SK-N-MC (cell line): Measurements from ENCODE around the gene BATF3.

Experiments
- EZH2 ChIP-seq: fragments of 200-600 bp; sonication (generic); IDR thresholded peaks from one replicate; pipeline ENCODE4 v1.6.1; 2017; ENCODE audit warnings: antibody characterized with exemption
- FOXP2 ChIP-seq: optimal IDR thresholded peaks from 2 replicates; pipeline ENCODE3; 2011; ENCODE audit warnings: mild to moderate bottlenecking, moderate library complexity; ENCODE audit not compliant: insufficient read depth; ENCODE audit errors: extremely low read length, control extremely low read depth
- POLR2AphosphoS5 ChIP-seq: IDR thresholded peaks from 2 replicates; pipeline ENCODE4 v1.6.1; 2012; ENCODE audit warnings: mild to moderate bottlenecking, low read depth, low read length, borderline replicate concordance

- TF ChIP-seq EZH2 (no peak), POLR2AphosphoS5 (no peak), FOXP2 (no peak)
Measured at GRCh38 chr1:212674872-212675271, 24.8 kb downstream of the BATF3 start.
